Upper lobe of left lung (tissue), 6 donors: Measurements from ENCODE around the gene ST8SIA6. TPM values are rescaled to one million over a fixed set of nuclear protein-coding genes. Genes with fewer than 3 reads are reported as not detected.

Source experiments
- ATAC-seq, 2 donors: fragments of 200-7000 bp; cut with Tn5 transposase; one replicate each; pipeline ENCODE4 v1.9.1; 2022; ENCODE audit warnings: mild to moderate bottlenecking in 2 of 2, moderate library complexity in 2 of 2; ENCODE audit not compliant: low FRiP score in 2 of 2
- DNase-seq, 2 donors: peaks; one replicate each; pipeline ENCODE4 v3.0.0-alpha.2; 2019 to 2020
- H3K27ac ChIP-seq, 4 donors: fragments of 200-600 bp; sonication (generic); one replicate each; pipeline ENCODE4 v1.5.1; 2016 to 2019
- H3K27me3 ChIP-seq, 4 donors: fragments of 200-600 bp; sonication (generic); one replicate each; pipeline ENCODE4 v1.5.1; 2017 to 2019
- H3K36me3 ChIP-seq, 4 donors: fragments of 200-600 bp; sonication (generic); one replicate each; pipeline ENCODE4 v1.5.1; 2016 to 2019
- H3K4me1 ChIP-seq, 4 donors: fragments of 200-600 bp; sonication (generic); one replicate each; pipeline ENCODE4 v1.5.1; 2018 to 2019
- H3K4me3 ChIP-seq, 4 donors: fragments of 200-600 bp; sonication (generic); one replicate each; pipeline ENCODE4 v1.5.1; 2017 to 2019; ENCODE audit warnings: mild to moderate bottlenecking in 2 of 4, moderate library complexity in 1 of 4
- H3K9me3 ChIP-seq, 4 donors: fragments of 200-600 bp; sonication (generic); one replicate each; pipeline ENCODE4 v1.5.1; 2018 to 2019
- CTCF ChIP-seq, 6 experiments: fragments of 450-650 bp in 4 of 6; fragments of 200-600 bp in 2 of 6; sonication (generic) in 2 of 6; IDR thresholded peaks; one replicate each; pipeline ENCODE4 v1.5.1; 2016 to 2019; ENCODE audit warnings: antibody characterized with exemption in 6 of 6
- EP300 ChIP-seq, 4 donors: sonication (generic); formaldehyde crosslinking; IDR thresholded peaks; one replicate each; pipeline ENCODE4 v1.5.1; 2017; ENCODE audit warnings: antibody characterized with exemption in 4 of 4, control low read depth in 2 of 4
- POLR2A ChIP-seq, 4 donors: fragments of 450-650 bp; IDR thresholded peaks; one replicate each; pipeline ENCODE4 v1.5.1; 2016 to 2017; ENCODE audit warnings: antibody characterized with exemption in 4 of 4, mild to moderate bottlenecking in 2 of 4
- POLR2AphosphoS5 ChIP-seq, 2 donors: sonication (generic); formaldehyde crosslinking; IDR thresholded peaks; one replicate each; pipeline ENCODE4 v1.5.1; 2017; ENCODE audit warnings: antibody characterized with exemption in 2 of 2
- WGBS, 2 donors: methylation state at CpG; one replicate each; pipeline ENCODE4 v1.1.5; 2017 to 2018; 5-methylcytosine and 5-hydroxymethylcytosine counted together
- total RNA-seq, 6 donors: library from RNA; depleted of rRNA in 4 of 6; stranded (reverse); fragments of >200 nt in 4 of 6; gene quantifications; one replicate each; pipeline versions ENCODE4 v1.1.0 to v1.2.1, GENCODE V29; 2016 to 2021
- donor health status: DM: no; HTN: no; CAD: no; lungs with moderate emphysema.
- donor health status: DM: no; HTN: yes; CAD: no; lungs with severe emphysema.

The ST8SIA6 gene
- total RNA-seq, 6 donors from 2014 or later = 5.5 to 12.6 (median 7.0) TPM

DNA sequence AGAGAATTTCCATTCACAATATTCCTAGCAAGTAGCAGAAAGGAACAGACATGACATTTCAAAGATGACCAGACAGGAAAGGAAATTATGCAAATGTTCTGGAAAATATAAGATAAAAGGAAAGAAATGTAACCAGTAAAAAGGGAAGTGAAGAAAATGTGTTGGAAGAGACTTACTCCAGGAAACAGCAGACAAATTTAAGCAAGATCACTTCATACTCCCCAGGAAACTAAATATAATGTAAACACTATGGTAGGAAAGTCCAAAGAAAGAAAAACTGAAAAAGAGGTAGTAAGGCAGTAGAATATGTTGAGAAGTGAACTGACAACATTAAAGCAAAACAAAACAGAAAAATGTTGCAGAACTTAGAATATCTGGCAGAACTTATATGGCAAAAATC is 6.4 kb upstream of the ST8SIA6 start:
- no peak overlapping the region for H3K27ac ChIP-seq
- H3K4me1 ChIP-seq = no peaks in the 10 kb centered on the region
- no peak overlapping the region for H3K4me3 ChIP-seq
- no peak for TF ChIP-seq POLR2A (IDR thresholded peaks at IDR 0.05)
- TF ChIP-seq POLR2AphosphoS5 (IDR thresholded peaks at IDR 0.05) = no peak
- no peak for TF ChIP-seq CTCF (IDR thresholded peaks at IDR 0.05)
- no peak for TF ChIP-seq EP300 (IDR thresholded peaks at IDR 0.05)
- ATAC-seq (no peak), DNase-seq (no peak)
- H3K36me3 ChIP-seq = no peaks in the 10 kb centered on the region
- H3K27me3 ChIP-seq = no peaks in the 10 kb centered on the region
- no peaks in the 10 kb centered on the region for H3K9me3 ChIP-seq

- no peak for TF ChIP-seq POLR2AphosphoS5 (IDR thresholded peaks at IDR 0.05)
- 95 to 100% methylated on average over 2 of the region's 2 CpGs for WGBS, 2 donors
- DNase-seq (no peak), ATAC-seq (no peak)
- no peak overlapping the region for H3K4me3 ChIP-seq
- H3K27me3 ChIP-seq = peaks cover 0 to 14% (median 0%) of the 10 kb centered on the region in 4 donors
- H3K27ac ChIP-seq = no peak overlapping the region
- no peaks in the 10 kb centered on the region for H3K36me3 ChIP-seq
- H3K9me3 ChIP-seq = no peaks in the 10 kb centered on the region
- H3K4me1 ChIP-seq = peaks cover 11 to 18% (median 16%) of the 10 kb centered on the region in 4 donors
Observed at GRCh38 chr10:17457083-17457482, 2.7 kb upstream of the ST8SIA6 start.

GRCh38 chr10:17456032-17456548 is 1.7 kb upstream of the ST8SIA6 start:
- H3K4me1 ChIP-seq = peaks cover 11 to 18% (median 16%) of the 10 kb centered on the region in 4 donors
- DNase-seq (no peak), ATAC-seq (no peak)
- no peaks in the 10 kb centered on the region for H3K36me3 ChIP-seq
- 94 to 97% methylated on average over 2 of the region's 2 CpGs for WGBS, 2 donors
- H3K27ac ChIP-seq = no peak overlapping the region
- no peak for TF ChIP-seq POLR2A (IDR thresholded peaks at IDR 0.05)
- no peak for TF ChIP-seq EP300 (IDR thresholded peaks at IDR 0.05)
- TF ChIP-seq POLR2AphosphoS5 (IDR thresholded peaks at IDR 0.05) = no peak
- TF ChIP-seq CTCF (IDR thresholded peaks at IDR 0.05) = no peak
- no peak overlapping the region for H3K4me3 ChIP-seq
- peaks cover 0 to 14% (median 0%) of the 10 kb centered on the region in 4 donors for H3K27me3 ChIP-seq
- H3K9me3 ChIP-seq = no peaks in the 10 kb centered on the region

- DNase-seq (no peak), ATAC-seq (no peak)
- H3K27ac ChIP-seq = peak overlapping the region; percentile 65 to 85 (median 78)
- TF ChIP-seq POLR2AphosphoS5 (IDR thresholded peaks at IDR 0.05) (no peak), EP300 (IDR thresholded peaks at IDR 0.05) (no peak), CTCF (IDR thresholded peaks at IDR 0.05) (no peak), POLR2A (IDR thresholded peaks at IDR 0.05) (no peak)
- peaks cover 0 to 14% (median 0%) of the 10 kb centered on the region in 4 donors for H3K27me3 ChIP-seq
- peaks cover 11 to 18% (median 16%) of the 10 kb centered on the region in 4 donors for H3K4me1 ChIP-seq
- peaks cover 0 to 2% (median under 1%) of the 10 kb centered on the region in 4 donors for H3K9me3 ChIP-seq
- peak overlapping the region in 3 of 4 donors; percentile 49 to 66 (median 60) for H3K4me3 ChIP-seq
- 80% methylated on average over 1 to 2 of the region's 2 CpGs for WGBS, 2 donors
- H3K36me3 ChIP-seq = no peaks in the 10 kb centered on the region
Observed at GRCh38 chr10:17455015-17455520, 673 bp upstream of the ST8SIA6 start.

- peaks cover 0 to 14% (median 0%) of the 10 kb centered on the region in 4 donors for H3K27me3 ChIP-seq
- H3K27ac ChIP-seq = peak overlapping the region; percentile 70 to 85 (median 82)
- peaks cover 0 to 8% (median 0%) of the 10 kb centered on the region in 4 donors for H3K36me3 ChIP-seq
- TF ChIP-seq POLR2AphosphoS5 (IDR thresholded peaks at IDR 0.05) (no peak), POLR2A (IDR thresholded peaks at IDR 0.05) (no peak), EP300 (IDR thresholded peaks at IDR 0.05) (no peak), CTCF (IDR thresholded peaks at IDR 0.05) (no peak)
- peaks cover 7 to 16% (median 12%) of the 10 kb centered on the region in 4 donors for H3K9me3 ChIP-seq
- ATAC-seq = peak; percentile 53 to 67
- 2 to 3% methylated on average over 12 to 39 of the region's 66 CpGs for WGBS, 2 donors
- peak overlapping the region; percentile 22 to 66 (median 54) for H3K4me3 ChIP-seq
- peaks cover 11 to 18% (median 16%) of the 10 kb centered on the region in 4 donors for H3K4me1 ChIP-seq
- peak; percentile 35 to 89 for DNase-seq
Observed at GRCh38 chr10:17453373-17454091, 863 bp downstream of the ST8SIA6 start.
